ENCODE measurements around the gene MTMR4.

The MTMR4 gene

GRCh38 chr17:58492238-58493121 lies 22.0 kb downstream of the MTMR4 start:
- Histone ChIP-seq H3K4me1 (ENCODE audit: insufficient read depth, low read length, severe bottlenecking) (no peaks in the 10 kb centered on the region), H3K36me3 (ENCODE audit: insufficient read depth, low read length) (peaks cover 93% of the 10 kb centered on the region), H3K9me3 (ENCODE audit: low read length) (no peaks in the 10 kb centered on the region), H3K9ac (ENCODE audit: low read length) (no peak overlapping the region), H2AFZ (ENCODE audit: low read length) (no peak overlapping the region), H3K4me2 (ENCODE audit: low read length) (no peak overlapping the region), H3K27ac (ENCODE audit: low read depth, low read length, poor library complexity, severe bottlenecking) (no peak overlapping the region), H3K27me3 (ENCODE audit: insufficient read depth, low read length) (no peaks in the 10 kb centered on the region), H3F3A (ENCODE audit: insufficient read depth, low read length) (no peaks in the 10 kb centered on the region), H3K4me3 (ENCODE audit: low read depth, low read length, poor library complexity, severe bottlenecking) (no peak overlapping the region), H3K79me2 (ENCODE audit: insufficient read depth, low read length) (no peaks in the 10 kb centered on the region), H4K20me1 (ENCODE audit: insufficient read depth, low read length) (no peaks in the 10 kb centered on the region), H3K9me2 (ENCODE audit: low read depth, low read length) (no peaks in the 10 kb centered on the region)
- TF ChIP-seq EZH2 (IDR thresholded peaks at IDR 0.05; ENCODE audit: borderline replicate concordance, low read length) (no peak), CTCF (IDR thresholded peaks at IDR 0.05; ENCODE audit: low read length) (no peak)

- no peak overlapping the region for H3K4me3 ChIP-seq (ENCODE audit: low read depth, low read length, poor library complexity, severe bottlenecking)
- H3K4me2 ChIP-seq (ENCODE audit: low read length), result no peak overlapping the region
- no peaks in the 10 kb centered on the region for H3K9me2 ChIP-seq (ENCODE audit: low read depth, low read length)
- no peaks in the 10 kb centered on the region for H4K20me1 ChIP-seq (ENCODE audit: insufficient read depth, low read length)
- peaks cover 88% of the 10 kb centered on the region for H3K36me3 ChIP-seq (ENCODE audit: insufficient read depth, low read length)
- no peaks in the 10 kb centered on the region for H3F3A ChIP-seq (ENCODE audit: insufficient read depth, low read length)
- H3K27me3 ChIP-seq (ENCODE audit: insufficient read depth, low read length), result no peaks in the 10 kb centered on the region
- no peaks in the 10 kb centered on the region for H3K4me1 ChIP-seq (ENCODE audit: insufficient read depth, low read length, severe bottlenecking)
- no peaks in the 10 kb centered on the region for H3K79me2 ChIP-seq (ENCODE audit: insufficient read depth, low read length)
- H3K9ac ChIP-seq (ENCODE audit: low read length), result no peak overlapping the region
- TF ChIP-seq EZH2 (IDR thresholded peaks at IDR 0.05; ENCODE audit: borderline replicate concordance, low read length), result no peak
- H2AFZ ChIP-seq (ENCODE audit: low read length), result no peak overlapping the region
- no peaks in the 10 kb centered on the region for H3K9me3 ChIP-seq (ENCODE audit: low read length)
- no peak overlapping the region for H3K27ac ChIP-seq (ENCODE audit: low read depth, low read length, poor library complexity, severe bottlenecking)
Measured at GRCh38 chr17:58491510-58492045, 22.9 kb downstream of the MTMR4 start.

GRCh38 chr17:58488428-58488890 lies 26.0 kb downstream of the MTMR4 start:
- no peaks in the 10 kb centered on the region for H3K9me3 ChIP-seq (ENCODE audit: low read length)
- TF ChIP-seq CTCF (IDR thresholded peaks at IDR 0.05; ENCODE audit: low read length), result no peak
- no peak for TF ChIP-seq EZH2 (IDR thresholded peaks at IDR 0.05; ENCODE audit: borderline replicate concordance, low read length)
- H3K9me2 ChIP-seq (ENCODE audit: low read depth, low read length), result no peaks in the 10 kb centered on the region
- no peak overlapping the region for H3K9ac ChIP-seq (ENCODE audit: low read length)
- H3K79me2 ChIP-seq (ENCODE audit: insufficient read depth, low read length), result no peaks in the 10 kb centered on the region
- H3K4me1 ChIP-seq (ENCODE audit: insufficient read depth, low read length, severe bottlenecking), result no peaks in the 10 kb centered on the region
- H4K20me1 ChIP-seq (ENCODE audit: insufficient read depth, low read length), result no peaks in the 10 kb centered on the region
- no peaks in the 10 kb centered on the region for H3K27me3 ChIP-seq (ENCODE audit: insufficient read depth, low read length)
- H2AFZ ChIP-seq (ENCODE audit: low read length), result no peak overlapping the region
- H3K4me2 ChIP-seq (ENCODE audit: low read length), result no peak overlapping the region
- peaks cover 59% of the 10 kb centered on the region for H3K36me3 ChIP-seq (ENCODE audit: insufficient read depth, low read length)
- H3K27ac ChIP-seq (ENCODE audit: low read depth, low read length, poor library complexity, severe bottlenecking), result no peak overlapping the region
- no peaks in the 10 kb centered on the region for H3F3A ChIP-seq (ENCODE audit: insufficient read depth, low read length)
- no peak overlapping the region for H3K4me3 ChIP-seq (ENCODE audit: low read depth, low read length, poor library complexity, severe bottlenecking)

All from OCI-LY1 (cell line).